K562 (cell line): ENCODE measurements around the gene MYLK2. TPM values are rescaled to one million over a fixed set of nuclear protein-coding genes. Genes with fewer than 3 reads are reported as not detected.

Experiments used
- ATAC-seq: fragments of 200-7000 bp; cut with Tn5 transposase; 3 replicates; pipeline ENCODE4 v1.9.1; 2020; ENCODE audit warnings: moderate library complexity
- BruUV-seq: library from RNA; stranded (reverse); fragments of 400-500 nt; replicated peaks from 2 replicates; lab custom pipeline; 2021; lab: Mats Ljungman, UMichigan
- CTCF ChIA-PET: fragments of 300-600 bp; formaldehyde crosslinking; extraction: SDS; loops from one replicate; lab custom pipeline; 2021; ENCODE audit warnings: low intra/inter-chr PET ratio; lab: Yijun Ruan, JAX
- POLR2A ChIA-PET: fragments of 300-600, 350-650 bp; sonication (Branson Sonifier 250); formaldehyde crosslinking; extraction: SDS; loops from one replicate; lab custom pipeline; 2021; ENCODE audit warnings: antibody characterized with exemption, inconsistent platforms; lab: Yijun Ruan, JAX
- DNase-seq, 4 experiments: peaks; one replicate each; pipeline versions ENCODE4 v3.0.0 to v3.0.0-alpha.2; 2011 to 2018; ENCODE audit warnings: low spot score in 3 of 4, mixed read lengths in 3 of 4; ENCODE audit errors: extremely low read depth in 1 of 4
- FAIRE-seq: peaks from 2 replicates; lab custom pipeline; 2011; peaks lifted over from hg19 to GRCh38; lab: Jason Lieb, UNC
- H2AFZ ChIP-seq: 2 replicates; pipeline ENCODE4 v1.6.0; 2011; ENCODE audit warnings: low read depth, low read length, control low read depth, inconsistent platforms
- H3K27ac ChIP-seq: fragments of 200-600 bp; 3 replicates; pipeline ENCODE4 v1.8.0; 2011; ENCODE audit warnings: low read depth, mild to moderate bottlenecking, control low read depth, inconsistent platforms, low read length, moderate library complexity, mixed read lengths; ENCODE audit errors: extremely low read depth
- H3K27me3 ChIP-seq, 2 experiments: fragments of 300-600 bp in 1 of 2; 2 replicates in 1 of 2; 3 replicates in 1 of 2; pipeline versions ENCODE4 v1.6.0 to v1.8.0; 2011; ENCODE audit warnings: inconsistent platforms in 2 of 2, low read length in 2 of 2, mild to moderate bottlenecking in 1 of 2, mixed read lengths in 1 of 2, moderate library complexity in 1 of 2; ENCODE audit not compliant: control insufficient read depth in 2 of 2, insufficient read depth in 2 of 2
- H3K36me3 ChIP-seq: fragments of 300-600 bp; 3 replicates; pipeline ENCODE4 v1.8.0; 2011; ENCODE audit warnings: mild to moderate bottlenecking, low read length, inconsistent platforms; ENCODE audit not compliant: control insufficient read depth, insufficient read depth
- H3K4me1 ChIP-seq, 2 experiments: fragments of 200-600 bp in 1 of 2; replicated peaks in 1 of 2; 2 replicates in 1 of 2; 3 replicates in 1 of 2; pipeline versions ENCODE4 v1.5.1 to v1.8.0; 2011; ENCODE audit warnings: inconsistent platforms in 2 of 2, low read length in 2 of 2, mild to moderate bottlenecking in 1 of 2, mixed read lengths in 1 of 2, moderate library complexity in 1 of 2; ENCODE audit not compliant: control insufficient read depth in 2 of 2, insufficient read depth in 2 of 2
- H3K4me2 ChIP-seq: 2 replicates; pipeline ENCODE4 v1.6.1; 2011; ENCODE audit warnings: low read length, control low read depth, inconsistent platforms, mixed read lengths; ENCODE audit not compliant: insufficient read depth
- H3K4me3 ChIP-seq: fragments of 200-600 bp; sonication (generic), shearing (Covaris generic); 2 replicates; pipeline ENCODE4 v1.5.1; 2016; ENCODE audit warnings: control low read depth, inconsistent platforms
- H3K79me2 ChIP-seq: fragments of 200-600 bp; 3 replicates; pipeline ENCODE4 v1.8.0; 2011; ENCODE audit warnings: low read length, inconsistent platforms; ENCODE audit not compliant: control insufficient read depth, insufficient read depth
- H3K9ac ChIP-seq, 2 experiments: 2 replicates each; pipeline versions ENCODE4 v1.6.0 to v1.6.1; 2011; ENCODE audit warnings: low read depth in 2 of 2, low read length in 2 of 2, control low read depth in 1 of 2, inconsistent platforms in 1 of 2, mild to moderate bottlenecking in 1 of 2, mixed read lengths in 1 of 2; ENCODE audit not compliant: insufficient read depth in 1 of 2
- H3K9me1 ChIP-seq: one replicate; pipeline ENCODE4 v1.6.0; 2011; ENCODE audit warnings: inconsistent platforms, mild to moderate bottlenecking, low read length, moderate library complexity; ENCODE audit not compliant: control insufficient read depth, insufficient read depth
- H3K9me3 ChIP-seq: replicated peaks from 2 replicates; pipeline ENCODE4 v1.5.1; 2011; ENCODE audit warnings: low read depth, low read length, inconsistent platforms; ENCODE audit not compliant: control insufficient read depth, insufficient read depth
- H4K20me1 ChIP-seq: replicated peaks from 2 replicates; pipeline ENCODE4 v1.6.1; 2011; ENCODE audit warnings: low read length, inconsistent platforms, mixed read lengths; ENCODE audit not compliant: control insufficient read depth, insufficient read depth
- AFF4 ChIP-seq: sonication (generic); formaldehyde crosslinking; IDR thresholded peaks from 2 replicates; pipeline ENCODE4 v1.8.0; 2023; ENCODE audit warnings: mild to moderate bottlenecking, missing genetic modification reagents
- CBX1 ChIP-seq: sonication (generic); IDR thresholded peaks from 2 replicates; pipeline ENCODE4 v1.6.1; 2016; ENCODE audit warnings: antibody characterized with exemption, low read depth, mild to moderate bottlenecking
- HLTF ChIP-seq: fragments of 450-650 bp; IDR thresholded peaks from 2 replicates; pipeline ENCODE4 v1.6.1; 2016
- HNRNPLL ChIP-seq: fragments of 200-400 bp; formaldehyde crosslinking; IDR thresholded peaks from 2 replicates; pipeline ENCODE4 v1.6.1; 2017; ENCODE audit warnings: low read length, low read depth, mild to moderate bottlenecking; ENCODE audit not compliant: poor library complexity, severe bottlenecking
- MAZ ChIP-seq, 2 experiments: fragments of 450-650 bp in 1 of 2; sonication (generic) in 1 of 2; formaldehyde crosslinking; IDR thresholded peaks in 1 of 2; conservative IDR thresholded peaks in 1 of 2; 2 replicates each; pipeline versions ENCODE4 v1.4.0 to v1.5.0; 2020; ENCODE audit warnings: mild to moderate bottlenecking in 1 of 2, missing genetic modification reagents in 1 of 2
- PHB ChIP-seq: fragments of 250-450 bp; sonication (Bioruptor Pico); IDR thresholded peaks from 2 replicates; pipeline ENCODE4 v1.5.0; 2021
- SMARCA4 ChIP-seq: fragments of 450-650 bp; IDR thresholded peaks from 2 replicates; pipeline ENCODE4 v1.6.1; 2016
- THRB ChIP-seq: fragments of 450-650 bp; formaldehyde crosslinking; conservative IDR thresholded peaks from 2 replicates; pipeline ENCODE4 v1.4.0; 2022; ENCODE audit warnings: mild to moderate bottlenecking, missing genetic modification characterization
- WGBS: fragments of 100-300 bp; shearing (Covaris generic); methylation state at CpG from one replicate; pipeline ENCODE4 v1.1.6; 2016; ENCODE audit warnings: low coverage, mixed read lengths; ENCODE audit not compliant: insufficient coverage; ENCODE audit errors: missing lambda C conversion rate; 5-methylcytosine and 5-hydroxymethylcytosine counted together
- in situ Hi-C: fragments of 300-500 bp; cut with MboI; formaldehyde crosslinking; loops from 4 replicates; pipeline ENCODE4 v1.15.0; 2018; ENCODE audit warnings: inconsistent platforms, mixed read lengths
- intact Hi-C: fragments of 100-400 bp; cut with micrococcal nuclease; formaldehyde crosslinking; loops from 2 replicates; pipeline ENCODE4 v1.14.2; 2022
- polyA plus RNA-seq, 8 experiments: library from polyadenylated mRNA; depleted of rRNA in 4 of 8; stranded (reverse) in 5 of 8; unstranded in 3 of 8; fragments of >200 nt; fragmentation: Nextera tagmentation in 2 of 8; fragmentation: Illumina TruSeq in 1 of 8; extraction: Ambion mirVana in 2 of 8; extraction: Trizol in 1 of 8; gene quantifications; 2 replicates each; pipeline versions ENCODE4 v1.2.1 to v1.2.3, GENCODE V29; 2011 to 2014; ENCODE audit warnings: inconsistent platforms in 1 of 8, missing spikeins in 1 of 8
- total RNA-seq, 7 experiments: library from RNA; depleted of rRNA in 6 of 7; stranded (reverse); fragments of >200 nt in 6 of 7; fragmentation: Illumina TruSeq in 2 of 7; extraction: Trizol in 2 of 7; gene quantifications; 2 replicates each; pipeline versions ENCODE4 v1.2.1 to v1.2.3, GENCODE V29; 2011 to 2021; ENCODE audit warnings: low replicate concordance in 1 of 7

The MYLK2 gene
- total and polyA plus RNA-seq, 9 of the 15 experiments (the other 6 are each of a cell fraction or from before 2014, with no cell fraction given) = 0.07 to 0.53 (median 0.18) TPM; not detected in 2

GRCh38 chr20:31863296-31864085 is 44.3 kb downstream of the MYLK2 start:
- Histone ChIP-seq H3K4me2 (no peak overlapping the region), H3K9me3 (no peaks in the 10 kb centered on the region), H3K9me1 (peaks cover 2% of the 10 kb centered on the region), H2AFZ (no peak overlapping the region), H3K79me2 (no peaks in the 10 kb centered on the region), H3K4me1 (peaks cover 0 to 17% of the 10 kb centered on the region in 2 experiments; a peak in 3 of 5 replicates), H3K27me3 (peaks cover 30 to 66% of the 10 kb centered on the region in 2 experiments), H3K27ac (no peak overlapping the region), H3K4me3 (no peak overlapping the region), H4K20me1 (peaks cover 14% of the 10 kb centered on the region), H3K36me3 (no peaks in the 10 kb centered on the region), H3K9ac (no peak overlapping the region)
- in situ Hi-C loops (loop anchor here (5.0 kb wide), 1 partner anchor 89 kb away; the partner anchor contains the start of gene PDRG1), intact Hi-C loops (no loop called here)
- POLR2A ChIA-PET = interaction anchor here (0.6 kb wide), 1 partner anchor 972 kb away, joined by 3 read pairs; no protein-coding TSS in a partner anchor
- no TSS peak for BruUV-seq
- no peak for DNase-seq
- CTCF ChIA-PET = no interaction called here
- 4% methylated on average over 7 of the region's 9 CpGs for WGBS
- no peak for TF ChIP-seq MAZ (CRISPR knock-in tag; conservative IDR thresholded peaks at IDR 0.05 in 1 of 2, IDR thresholded peaks at IDR 0.05 in 1 of 2)
- TF ChIP-seq CBX1 = no peak
- TF ChIP-seq HNRNPLL = no peak
- TF ChIP-seq PHB = no peak
- TF ChIP-seq SMARCA4 = no peak
- TF ChIP-seq THRB = no peak
- TF ChIP-seq AFF4 (CRISPR knock-in tag) = no peak
- no peak for TF ChIP-seq HLTF
- no peak for ATAC-seq
- no peak for FAIRE-seq
